GM12874 (cell line): ENCODE results near the gene TMEM203.
A peak's percentile ranks its signal among the peaks of the same experiment; 100 is the strongest.

ENCODE experiments used
- TF ChIP-seq, protein P1 (sequence below): IDR thresholded peaks from 2 replicates; pipeline ENCODE4 v1.5.1; 2011; ENCODE audit warnings: low read depth, mild to moderate bottlenecking, control low read depth, low read length, moderate library complexity; ENCODE audit not compliant: insufficient read depth

TMEM203 gene

DNA sequence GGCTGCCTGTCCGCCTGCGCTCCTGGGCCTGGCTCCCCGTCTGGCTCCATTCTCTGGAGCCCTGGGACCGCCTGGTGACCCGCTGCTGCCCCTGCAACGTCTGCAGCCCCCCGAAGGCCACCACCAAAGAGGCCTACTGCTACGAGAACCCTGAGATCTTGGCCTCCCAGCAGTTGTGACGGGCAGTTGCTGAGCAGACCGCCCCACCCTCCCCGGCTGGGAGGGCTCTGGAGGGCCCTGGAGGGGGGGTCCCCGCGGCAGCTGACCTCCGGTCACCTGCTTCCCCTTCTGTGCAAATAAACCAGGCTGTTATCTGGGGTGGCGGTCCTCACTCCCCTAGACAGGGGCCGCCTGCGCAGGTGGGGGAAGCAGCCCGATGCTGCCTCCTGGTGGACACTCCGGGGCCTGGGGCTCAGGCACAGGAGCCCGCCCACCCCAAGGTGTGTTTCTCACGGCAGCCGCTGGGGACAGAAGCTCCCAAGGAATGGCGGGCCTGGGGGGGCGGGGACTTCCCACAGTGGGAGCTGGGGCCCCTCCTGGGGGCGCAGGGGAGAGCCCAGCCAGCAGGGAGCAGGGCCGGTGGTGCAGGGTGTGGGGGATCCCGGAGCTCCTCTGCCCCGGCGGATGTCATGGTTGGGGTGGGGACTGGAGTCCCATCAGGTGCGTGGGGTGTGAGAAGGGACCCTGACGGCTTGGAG lies 30.9 kb upstream of the TMEM203 start:
- TF ChIP-seq, protein P1, sequence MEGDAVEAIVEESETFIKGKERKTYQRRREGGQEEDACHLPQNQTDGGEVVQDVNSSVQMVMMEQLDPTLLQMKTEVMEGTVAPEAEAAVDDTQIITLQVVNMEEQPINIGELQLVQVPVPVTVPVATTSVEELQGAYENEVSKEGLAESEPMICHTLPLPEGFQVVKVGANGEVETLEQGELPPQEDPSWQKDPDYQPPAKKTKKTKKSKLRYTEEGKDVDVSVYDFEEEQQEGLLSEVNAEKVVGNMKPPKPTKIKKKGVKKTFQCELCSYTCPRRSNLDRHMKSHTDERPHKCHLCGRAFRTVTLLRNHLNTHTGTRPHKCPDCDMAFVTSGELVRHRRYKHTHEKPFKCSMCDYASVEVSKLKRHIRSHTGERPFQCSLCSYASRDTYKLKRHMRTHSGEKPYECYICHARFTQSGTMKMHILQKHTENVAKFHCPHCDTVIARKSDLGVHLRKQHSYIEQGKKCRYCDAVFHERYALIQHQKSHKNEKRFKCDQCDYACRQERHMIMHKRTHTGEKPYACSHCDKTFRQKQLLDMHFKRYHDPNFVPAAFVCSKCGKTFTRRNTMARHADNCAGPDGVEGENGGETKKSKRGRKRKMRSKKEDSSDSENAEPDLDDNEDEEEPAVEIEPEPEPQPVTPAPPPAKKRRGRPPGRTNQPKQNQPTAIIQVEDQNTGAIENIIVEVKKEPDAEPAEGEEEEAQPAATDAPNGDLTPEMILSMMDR, result peak; percentile 99

DNA sequence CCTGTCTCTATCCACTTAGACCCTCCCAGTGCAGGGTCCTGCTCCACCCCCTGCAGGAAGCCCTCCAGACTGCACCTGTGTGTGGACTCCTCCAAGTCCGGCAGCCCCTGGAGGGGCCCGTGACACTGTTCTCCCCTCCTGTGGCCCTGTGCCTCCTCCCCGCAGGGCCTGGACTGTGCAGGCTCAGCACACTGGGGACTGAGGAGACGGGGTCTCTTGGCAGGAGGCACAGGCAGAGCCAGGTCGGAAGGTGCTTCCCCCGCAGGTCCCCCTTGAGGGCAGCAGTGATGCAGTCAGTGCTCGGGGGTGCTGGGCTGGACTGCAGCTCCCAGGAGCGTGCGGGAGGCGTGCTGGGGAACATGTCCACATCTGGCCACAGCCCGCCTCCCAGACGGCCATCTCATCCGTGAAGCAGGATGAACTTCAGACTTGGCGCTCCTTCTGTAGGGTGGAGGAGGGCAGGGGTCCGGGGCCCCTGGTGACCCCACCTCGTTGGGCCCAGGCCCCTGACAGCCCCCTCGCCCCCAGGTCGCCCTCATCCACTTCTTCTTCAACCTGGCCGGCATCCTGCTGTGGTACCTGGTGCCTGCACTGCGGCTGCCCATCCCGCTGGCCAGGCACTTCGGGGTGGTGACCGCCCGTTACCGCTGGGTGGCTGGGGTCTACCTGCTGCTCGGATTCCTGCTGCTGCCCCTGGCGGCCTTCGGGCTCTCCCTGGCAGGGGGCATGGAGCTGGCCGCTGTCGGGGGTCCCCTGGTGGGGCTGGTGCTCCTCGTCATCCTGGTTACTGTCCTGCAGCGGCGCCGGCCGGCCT lies 30.2 kb upstream of the TMEM203 start:
- TF ChIP-seq, protein P1, result no peak

DNA sequence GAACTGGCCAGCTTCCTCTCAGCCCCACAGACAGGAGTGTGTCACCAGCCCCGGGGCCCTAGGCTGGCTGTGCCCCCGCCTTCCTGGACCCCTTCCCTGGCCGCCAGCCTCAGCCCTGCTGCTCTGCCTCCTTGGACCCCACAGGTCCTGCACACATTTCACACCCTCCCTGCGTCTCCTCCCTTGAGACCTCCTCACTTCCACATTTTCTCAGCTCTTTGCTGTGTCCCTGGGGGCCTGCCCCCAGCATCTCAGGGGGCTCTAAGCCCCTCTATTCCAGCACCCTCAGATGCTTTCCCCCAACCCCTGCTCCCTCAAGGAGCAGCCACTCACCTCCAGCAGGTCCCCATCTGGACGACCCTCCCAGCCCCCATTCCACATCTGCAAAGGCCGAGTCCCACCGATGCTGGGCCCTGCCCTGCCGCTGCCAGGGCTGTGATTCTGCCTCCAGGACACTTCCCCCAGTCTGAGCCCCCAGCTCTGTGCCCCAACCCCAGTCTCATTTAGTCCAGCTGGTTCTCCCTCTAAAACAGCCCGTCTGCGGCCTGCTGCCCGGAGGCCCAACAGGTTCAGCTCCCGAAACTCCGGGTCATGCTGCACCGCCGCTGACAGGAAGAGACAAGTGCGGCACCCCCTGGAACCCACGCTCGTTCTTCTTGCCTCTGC lies 29.4 kb upstream of the TMEM203 start:
- TF ChIP-seq, protein P1, result no peak

DNA sequence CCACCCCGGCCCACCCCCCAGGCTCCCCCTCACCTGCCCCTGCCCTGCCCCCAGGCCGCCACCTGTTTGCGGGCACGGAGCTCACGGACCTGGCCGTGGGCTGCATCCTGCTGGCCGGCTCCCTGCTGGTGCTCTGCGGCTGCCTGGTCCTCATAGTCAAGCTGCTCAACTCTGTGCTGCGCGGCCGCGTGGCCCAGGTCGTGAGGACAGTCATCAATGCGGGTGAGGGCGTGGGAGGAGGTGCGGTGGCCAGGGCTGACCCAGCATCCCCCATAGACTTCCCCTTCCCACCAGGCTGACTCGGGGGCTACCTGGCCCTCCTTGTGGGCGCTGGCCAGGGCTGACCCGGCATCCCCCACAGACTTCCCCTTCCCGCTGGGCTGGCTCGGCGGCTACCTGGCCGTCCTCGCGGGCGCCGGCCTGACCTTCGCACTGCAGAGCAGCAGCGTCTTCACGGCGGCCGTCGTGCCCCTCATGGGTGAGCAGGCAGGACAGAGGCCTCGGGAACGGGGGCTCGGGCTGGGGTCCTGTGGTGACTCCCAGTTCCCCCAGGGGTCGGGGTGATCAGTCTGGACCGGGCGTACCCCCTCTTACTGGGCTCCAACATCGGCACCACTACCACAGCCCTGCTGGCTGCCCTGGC lies 28.7 kb upstream of the TMEM203 start:
- TF ChIP-seq, protein P1, result no peak

DNA sequence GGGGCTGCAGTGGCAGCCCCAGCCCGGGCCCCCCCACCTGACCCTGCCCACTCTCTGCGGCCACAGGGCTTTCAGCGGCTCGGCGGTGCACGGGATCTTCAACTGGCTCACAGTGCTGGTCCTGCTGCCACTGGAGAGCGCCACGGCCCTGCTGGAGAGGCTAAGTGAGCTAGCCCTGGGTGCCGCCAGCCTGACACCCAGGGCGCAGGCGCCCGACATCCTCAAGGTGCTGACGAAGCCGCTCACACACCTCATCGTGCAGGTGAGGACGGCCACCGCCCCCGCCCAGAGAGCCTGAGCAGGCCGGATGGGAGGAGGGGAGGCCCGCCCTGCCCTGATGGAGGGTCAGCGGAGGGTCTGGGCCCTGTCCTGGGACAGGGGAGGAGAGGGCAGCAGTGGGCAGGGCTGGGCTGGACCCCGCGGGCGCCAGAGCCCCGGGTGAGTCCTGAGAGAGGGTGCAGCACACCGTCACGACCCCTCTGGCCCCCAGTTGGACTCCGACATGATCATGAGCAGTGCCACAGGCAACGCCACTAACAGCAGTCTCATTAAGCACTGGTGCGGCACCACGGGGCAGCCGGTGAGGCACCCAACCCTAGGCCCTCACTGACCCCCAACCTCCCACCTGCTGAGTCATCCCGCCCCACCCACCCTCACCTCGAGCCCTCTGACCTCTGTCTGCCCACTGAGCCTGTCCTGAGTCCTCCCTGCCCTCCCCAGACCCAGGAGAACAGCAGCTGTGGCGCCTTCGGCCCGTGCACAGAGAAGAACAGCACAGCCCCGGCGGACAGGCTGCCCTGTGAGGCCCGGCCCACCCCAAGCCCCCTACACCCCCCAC lies 27.9 kb upstream of the TMEM203 start:
- TF ChIP-seq, protein P1, result no peak

DNA sequence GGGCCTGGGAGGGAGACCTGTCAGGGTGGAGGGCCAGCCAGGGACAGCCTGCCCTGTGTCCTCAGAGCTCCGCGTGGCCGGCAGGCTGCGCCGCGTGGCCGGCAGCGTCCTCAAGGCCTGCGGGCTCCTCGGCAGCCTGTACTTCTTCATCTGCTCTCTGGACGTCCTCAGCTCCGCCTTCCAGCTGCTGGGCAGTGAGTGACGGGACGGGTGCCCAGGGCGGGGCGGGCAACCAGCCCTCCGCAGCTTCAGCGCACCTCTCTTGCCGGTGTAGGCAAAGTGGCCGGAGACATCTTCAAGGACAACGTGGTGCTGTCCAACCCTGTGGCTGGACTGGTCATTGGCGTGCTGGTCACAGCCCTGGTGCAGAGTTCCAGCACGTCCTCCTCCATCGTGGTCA lies 27.1 kb upstream of the TMEM203 start:
- TF ChIP-seq, protein P1, result no peak

DNA sequence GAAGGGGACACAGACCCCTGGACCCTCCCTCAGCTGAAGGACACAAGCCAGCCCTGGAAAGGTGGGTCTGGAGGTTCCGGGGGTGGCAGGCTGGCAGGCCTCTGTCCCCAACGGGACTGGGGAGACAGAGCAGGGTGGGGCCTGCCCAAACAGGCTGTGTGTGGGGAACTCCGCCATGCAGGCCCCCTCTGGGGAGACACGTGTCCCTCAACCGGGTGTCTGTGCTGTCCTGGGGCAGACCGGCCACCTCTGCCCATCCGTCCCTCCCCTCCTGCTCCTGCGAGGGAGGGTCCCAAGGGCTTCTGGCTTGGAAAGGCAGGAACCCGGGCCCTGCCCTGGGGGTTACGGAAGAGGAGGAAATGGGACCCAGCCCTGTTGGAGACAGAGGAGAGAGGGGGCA lies 26.7 kb upstream of the TMEM203 start:
- TF ChIP-seq, protein P1, result no peak
